HEK293 (cell line): ENCODE results near the gene TCF7L2.

Experiments used
- GLIS2 ChIP-seq: fragments of 450-650 bp; formaldehyde crosslinking; IDR thresholded peaks from 2 replicates; pipeline ENCODE4 v1.5.1; 2016; ENCODE audit warnings: missing biosample characterization, missing genetic modification characterization
- KLF9 ChIP-seq: fragments of 450-650 bp; formaldehyde crosslinking; IDR thresholded peaks from 2 replicates; pipeline ENCODE4 v1.5.1; 2016; ENCODE audit warnings: missing biosample characterization, missing genetic modification characterization, low read depth
- MEIS1 ChIP-seq: sonication (generic); formaldehyde crosslinking; IDR thresholded peaks from 2 replicates; pipeline ENCODE4 v1.8.1; 2022; ENCODE audit warnings: missing genetic modification reagents, mild to moderate bottlenecking, borderline replicate concordance
- MZF1 ChIP-seq: fragments of 450-650 bp; formaldehyde crosslinking; IDR thresholded peaks from 2 replicates; pipeline ENCODE4 v1.5.1; 2017; ENCODE audit warnings: missing biosample characterization, missing genetic modification characterization, borderline replicate concordance
- OSR2 ChIP-seq: fragments of 450-650 bp; formaldehyde crosslinking; IDR thresholded peaks from 2 replicates; pipeline ENCODE4 v1.5.1; 2016; ENCODE audit warnings: missing biosample characterization, missing genetic modification characterization
- SCRT1 ChIP-seq: fragments of 450-650 bp; formaldehyde crosslinking; IDR thresholded peaks from 2 replicates; pipeline ENCODE4 v1.5.1; 2016; ENCODE audit warnings: missing biosample characterization, missing genetic modification characterization, borderline replicate concordance
- ZBTB48 ChIP-seq: fragments of 450-650 bp; formaldehyde crosslinking; IDR thresholded peaks from 2 replicates; pipeline ENCODE4 v1.5.1; 2016; ENCODE audit warnings: missing biosample characterization, missing genetic modification characterization
- ZFP69B ChIP-seq: fragments of 450-650 bp; formaldehyde crosslinking; IDR thresholded peaks from 2 replicates; pipeline ENCODE4 v1.5.1; 2016; ENCODE audit warnings: missing biosample characterization, missing genetic modification characterization
- ZNF121 ChIP-seq: fragments of 450-650 bp; formaldehyde crosslinking; IDR thresholded peaks from 2 replicates; pipeline ENCODE4 v1.5.1; 2016; ENCODE audit warnings: missing biosample characterization, missing genetic modification characterization
- ZNF133 ChIP-seq: fragments of 450-650 bp; formaldehyde crosslinking; IDR thresholded peaks from 2 replicates; pipeline ENCODE4 v1.5.1; 2016; ENCODE audit warnings: missing biosample characterization, missing genetic modification characterization
- ZNF24 ChIP-seq: fragments of 450-650 bp; formaldehyde crosslinking; IDR thresholded peaks from 2 replicates; pipeline ENCODE4 v1.5.1; 2016; ENCODE audit warnings: missing biosample characterization, missing genetic modification characterization
- ZNF292 ChIP-seq: fragments of 450-650 bp; formaldehyde crosslinking; IDR thresholded peaks from 2 replicates; pipeline ENCODE4 v1.5.1; 2016; ENCODE audit warnings: low read depth, missing biosample characterization, missing genetic modification characterization, borderline replicate concordance
- ZNF311 ChIP-seq: fragments of 450-650 bp; formaldehyde crosslinking; IDR thresholded peaks from 2 replicates; pipeline ENCODE4 v1.5.1; 2017; ENCODE audit warnings: missing biosample characterization, missing genetic modification characterization, borderline replicate concordance
- ZNF561 ChIP-seq: fragments of 450-650 bp; IDR thresholded peaks from 2 replicates; pipeline ENCODE4 v1.5.1; 2018; ENCODE audit warnings: missing biosample characterization, missing genetic modification characterization, borderline replicate concordance
- ZNF623 ChIP-seq: fragments of 450-650 bp; formaldehyde crosslinking; IDR thresholded peaks from 2 replicates; pipeline ENCODE4 v1.5.1; 2016; ENCODE audit warnings: missing biosample characterization, missing genetic modification characterization
- ZNF658 ChIP-seq: fragments of 450-650 bp; formaldehyde crosslinking; IDR thresholded peaks from 2 replicates; pipeline ENCODE4; 2016; ENCODE audit warnings: missing biosample characterization, missing genetic modification characterization
- ZXDB ChIP-seq: fragments of 450-650 bp; formaldehyde crosslinking; IDR thresholded peaks from 2 replicates; pipeline ENCODE4 v1.5.1; 2016; ENCODE audit warnings: missing biosample characterization, missing genetic modification characterization
- TF ChIP-seq, protein P1 (sequence below): fragments of 450-650 bp; formaldehyde crosslinking; IDR thresholded peaks from 2 replicates; pipeline ENCODE4 v1.5.1; 2017; ENCODE audit warnings: missing biosample characterization, missing genetic modification characterization
- TF ChIP-seq, protein P2 (sequence below): fragments of 450-650 bp; IDR thresholded peaks from 2 replicates; pipeline ENCODE4 v1.5.1; 2018; ENCODE audit warnings: missing biosample characterization, missing genetic modification characterization
- TF ChIP-seq, protein P3 (sequence below): fragments of 450-650 bp; formaldehyde crosslinking; IDR thresholded peaks from 2 replicates; pipeline ENCODE4 v1.5.1; 2016; ENCODE audit warnings: missing biosample characterization, missing genetic modification characterization
- TF ChIP-seq, protein P4 (sequence below): fragments of 450-650 bp; formaldehyde crosslinking; IDR thresholded peaks from 2 replicates; pipeline ENCODE4 v1.5.1; 2016; ENCODE audit warnings: missing biosample characterization, missing genetic modification characterization
- TF ChIP-seq, protein P5 (sequence below): fragments of 450-650 bp; formaldehyde crosslinking; IDR thresholded peaks from 2 replicates; pipeline ENCODE4 v1.5.1; 2016; ENCODE audit warnings: missing biosample characterization, missing genetic modification characterization, low read depth
- TF ChIP-seq, protein P6 (sequence below): fragments of 450-650 bp; formaldehyde crosslinking; IDR thresholded peaks from 2 replicates; pipeline ENCODE4 v1.5.1; 2016; ENCODE audit warnings: missing biosample characterization, missing genetic modification characterization
- TF ChIP-seq, protein P7 (sequence below): IDR thresholded peaks from 2 replicates; pipeline ENCODE4 v1.6.1; 2011; ENCODE audit warnings: mild to moderate bottlenecking, low read depth, low read length, borderline replicate concordance

Gene TCF7L2

DNA sequence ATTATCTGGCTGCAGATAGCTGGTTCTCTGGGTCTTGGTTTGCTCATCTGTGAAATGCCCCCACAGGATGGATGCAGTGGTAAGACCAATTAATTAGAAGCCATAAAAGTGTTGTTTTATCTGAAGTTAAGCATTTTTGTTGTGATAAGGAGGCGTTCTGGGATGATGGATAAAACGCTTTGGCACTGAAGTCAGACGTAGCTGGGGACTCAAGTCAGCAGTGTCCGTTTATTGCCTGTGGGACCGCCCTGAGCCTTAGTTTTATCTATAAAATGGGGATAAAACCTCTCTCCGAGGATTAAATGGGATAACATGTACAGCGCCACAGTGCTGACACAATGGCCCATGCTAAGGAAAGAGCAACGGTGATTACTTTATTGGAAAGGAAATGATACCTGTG, 34.7 kb downstream of the TCF7L2 start (continued):
- peak; percentile 78; the same call in 1 of the 2 replicates for TF ChIP-seq ZNF121 (tag by site-specific recombination)
- no peak for TF ChIP-seq ZNF311 (tag by site-specific recombination)
- TF ChIP-seq ZNF561, result no peak
- TF ChIP-seq ZNF623 (tag by site-specific recombination), result no peak
- TF ChIP-seq, protein P1, sequence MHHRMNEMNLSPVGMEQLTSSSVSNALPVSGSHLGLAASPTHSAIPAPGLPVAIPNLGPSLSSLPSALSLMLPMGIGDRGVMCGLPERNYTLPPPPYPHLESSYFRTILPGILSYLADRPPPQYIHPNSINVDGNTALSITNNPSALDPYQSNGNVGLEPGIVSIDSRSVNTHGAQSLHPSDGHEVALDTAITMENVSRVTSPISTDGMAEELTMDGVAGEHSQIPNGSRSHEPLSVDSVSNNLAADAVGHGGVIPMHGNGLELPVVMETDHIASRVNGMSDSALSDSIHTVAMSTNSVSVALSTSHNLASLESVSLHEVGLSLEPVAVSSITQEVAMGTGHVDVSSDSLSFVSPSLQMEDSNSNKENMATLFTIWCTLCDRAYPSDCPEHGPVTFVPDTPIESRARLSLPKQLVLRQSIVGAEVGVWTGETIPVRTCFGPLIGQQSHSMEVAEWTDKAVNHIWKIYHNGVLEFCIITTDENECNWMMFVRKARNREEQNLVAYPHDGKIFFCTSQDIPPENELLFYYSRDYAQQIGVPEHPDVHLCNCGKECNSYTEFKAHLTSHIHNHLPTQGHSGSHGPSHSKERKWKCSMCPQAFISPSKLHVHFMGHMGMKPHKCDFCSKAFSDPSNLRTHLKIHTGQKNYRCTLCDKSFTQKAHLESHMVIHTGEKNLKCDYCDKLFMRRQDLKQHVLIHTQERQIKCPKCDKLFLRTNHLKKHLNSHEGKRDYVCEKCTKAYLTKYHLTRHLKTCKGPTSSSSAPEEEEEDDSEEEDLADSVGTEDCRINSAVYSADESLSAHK (tag by site-specific recombination), result 0 out of 2 replicates have a peak, but pooled peaks have one; percentile 32
- peak; percentile 45; the same call in 1 of the 2 replicates for TF ChIP-seq ZBTB48 (tag by site-specific recombination)
- TF ChIP-seq, protein P2, sequence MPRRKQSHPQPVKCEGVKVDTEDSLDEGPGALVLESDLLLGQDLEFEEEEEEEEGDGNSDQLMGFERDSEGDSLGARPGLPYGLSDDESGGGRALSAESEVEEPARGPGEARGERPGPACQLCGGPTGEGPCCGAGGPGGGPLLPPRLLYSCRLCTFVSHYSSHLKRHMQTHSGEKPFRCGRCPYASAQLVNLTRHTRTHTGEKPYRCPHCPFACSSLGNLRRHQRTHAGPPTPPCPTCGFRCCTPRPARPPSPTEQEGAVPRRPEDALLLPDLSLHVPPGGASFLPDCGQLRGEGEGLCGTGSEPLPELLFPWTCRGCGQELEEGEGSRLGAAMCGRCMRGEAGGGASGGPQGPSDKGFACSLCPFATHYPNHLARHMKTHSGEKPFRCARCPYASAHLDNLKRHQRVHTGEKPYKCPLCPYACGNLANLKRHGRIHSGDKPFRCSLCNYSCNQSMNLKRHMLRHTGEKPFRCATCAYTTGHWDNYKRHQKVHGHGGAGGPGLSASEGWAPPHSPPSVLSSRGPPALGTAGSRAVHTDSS (tag by site-specific recombination), result peak; percentile 38; the same call in 1 of the 2 replicates
- no peak for TF ChIP-seq ZNF658 (tag by site-specific recombination)
- TF ChIP-seq, protein P3, sequence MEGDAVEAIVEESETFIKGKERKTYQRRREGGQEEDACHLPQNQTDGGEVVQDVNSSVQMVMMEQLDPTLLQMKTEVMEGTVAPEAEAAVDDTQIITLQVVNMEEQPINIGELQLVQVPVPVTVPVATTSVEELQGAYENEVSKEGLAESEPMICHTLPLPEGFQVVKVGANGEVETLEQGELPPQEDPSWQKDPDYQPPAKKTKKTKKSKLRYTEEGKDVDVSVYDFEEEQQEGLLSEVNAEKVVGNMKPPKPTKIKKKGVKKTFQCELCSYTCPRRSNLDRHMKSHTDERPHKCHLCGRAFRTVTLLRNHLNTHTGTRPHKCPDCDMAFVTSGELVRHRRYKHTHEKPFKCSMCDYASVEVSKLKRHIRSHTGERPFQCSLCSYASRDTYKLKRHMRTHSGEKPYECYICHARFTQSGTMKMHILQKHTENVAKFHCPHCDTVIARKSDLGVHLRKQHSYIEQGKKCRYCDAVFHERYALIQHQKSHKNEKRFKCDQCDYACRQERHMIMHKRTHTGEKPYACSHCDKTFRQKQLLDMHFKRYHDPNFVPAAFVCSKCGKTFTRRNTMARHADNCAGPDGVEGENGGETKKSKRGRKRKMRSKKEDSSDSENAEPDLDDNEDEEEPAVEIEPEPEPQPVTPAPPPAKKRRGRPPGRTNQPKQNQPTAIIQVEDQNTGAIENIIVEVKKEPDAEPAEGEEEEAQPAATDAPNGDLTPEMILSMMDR (tag by site-specific recombination), result no peak
- TF ChIP-seq KLF9, result no peak
- TF ChIP-seq GLIS2, result 0 out of 2 replicates have a peak, but pooled peaks have one; percentile 25
- TF ChIP-seq, protein P4, sequence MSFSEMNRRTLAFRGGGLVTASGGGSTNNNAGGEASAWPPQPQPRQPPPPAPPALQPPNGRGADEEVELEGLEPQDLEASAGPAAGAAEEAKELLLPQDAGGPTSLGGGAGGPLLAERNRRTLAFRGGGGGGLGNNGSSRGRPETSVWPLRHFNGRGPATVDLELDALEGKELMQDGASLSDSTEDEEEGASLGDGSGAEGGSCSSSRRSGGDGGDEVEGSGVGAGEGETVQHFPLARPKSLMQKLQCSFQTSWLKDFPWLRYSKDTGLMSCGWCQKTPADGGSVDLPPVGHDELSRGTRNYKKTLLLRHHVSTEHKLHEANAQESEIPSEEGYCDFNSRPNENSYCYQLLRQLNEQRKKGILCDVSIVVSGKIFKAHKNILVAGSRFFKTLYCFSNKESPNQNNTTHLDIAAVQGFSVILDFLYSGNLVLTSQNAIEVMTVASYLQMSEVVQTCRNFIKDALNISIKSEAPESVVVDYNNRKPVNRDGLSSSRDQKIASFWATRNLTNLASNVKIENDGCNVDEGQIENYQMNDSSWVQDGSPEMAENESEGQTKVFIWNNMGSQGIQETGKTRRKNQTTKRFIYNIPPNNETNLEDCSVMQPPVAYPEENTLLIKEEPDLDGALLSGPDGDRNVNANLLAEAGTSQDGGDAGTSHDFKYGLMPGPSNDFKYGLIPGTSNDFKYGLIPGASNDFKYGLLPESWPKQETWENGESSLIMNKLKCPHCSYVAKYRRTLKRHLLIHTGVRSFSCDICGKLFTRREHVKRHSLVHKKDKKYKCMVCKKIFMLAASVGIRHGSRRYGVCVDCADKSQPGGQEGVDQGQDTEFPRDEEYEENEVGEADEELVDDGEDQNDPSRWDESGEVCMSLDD (tag by site-specific recombination), result no peak
- no peak for TF ChIP-seq ZNF133 (tag by site-specific recombination)
- TF ChIP-seq, protein P5, sequence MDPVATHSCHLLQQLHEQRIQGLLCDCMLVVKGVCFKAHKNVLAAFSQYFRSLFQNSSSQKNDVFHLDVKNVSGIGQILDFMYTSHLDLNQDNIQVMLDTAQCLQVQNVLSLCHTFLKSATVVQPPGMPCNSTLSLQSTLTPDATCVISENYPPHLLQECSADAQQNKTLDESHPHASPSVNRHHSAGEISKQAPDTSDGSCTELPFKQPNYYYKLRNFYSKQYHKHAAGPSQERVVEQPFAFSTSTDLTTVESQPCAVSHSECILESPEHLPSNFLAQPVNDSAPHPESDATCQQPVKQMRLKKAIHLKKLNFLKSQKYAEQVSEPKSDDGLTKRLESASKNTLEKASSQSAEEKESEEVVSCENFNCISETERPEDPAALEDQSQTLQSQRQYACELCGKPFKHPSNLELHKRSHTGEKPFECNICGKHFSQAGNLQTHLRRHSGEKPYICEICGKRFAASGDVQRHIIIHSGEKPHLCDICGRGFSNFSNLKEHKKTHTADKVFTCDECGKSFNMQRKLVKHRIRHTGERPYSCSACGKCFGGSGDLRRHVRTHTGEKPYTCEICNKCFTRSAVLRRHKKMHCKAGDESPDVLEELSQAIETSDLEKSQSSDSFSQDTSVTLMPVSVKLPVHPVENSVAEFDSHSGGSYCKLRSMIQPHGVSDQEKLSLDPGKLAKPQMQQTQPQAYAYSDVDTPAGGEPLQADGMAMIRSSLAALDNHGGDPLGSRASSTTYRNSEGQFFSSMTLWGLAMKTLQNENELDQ (tag by site-specific recombination), result no peak
- TF ChIP-seq ZNF24, result 0 out of 2 replicates have a peak, but pooled peaks have one; percentile 43
- TF ChIP-seq, protein P6, sequence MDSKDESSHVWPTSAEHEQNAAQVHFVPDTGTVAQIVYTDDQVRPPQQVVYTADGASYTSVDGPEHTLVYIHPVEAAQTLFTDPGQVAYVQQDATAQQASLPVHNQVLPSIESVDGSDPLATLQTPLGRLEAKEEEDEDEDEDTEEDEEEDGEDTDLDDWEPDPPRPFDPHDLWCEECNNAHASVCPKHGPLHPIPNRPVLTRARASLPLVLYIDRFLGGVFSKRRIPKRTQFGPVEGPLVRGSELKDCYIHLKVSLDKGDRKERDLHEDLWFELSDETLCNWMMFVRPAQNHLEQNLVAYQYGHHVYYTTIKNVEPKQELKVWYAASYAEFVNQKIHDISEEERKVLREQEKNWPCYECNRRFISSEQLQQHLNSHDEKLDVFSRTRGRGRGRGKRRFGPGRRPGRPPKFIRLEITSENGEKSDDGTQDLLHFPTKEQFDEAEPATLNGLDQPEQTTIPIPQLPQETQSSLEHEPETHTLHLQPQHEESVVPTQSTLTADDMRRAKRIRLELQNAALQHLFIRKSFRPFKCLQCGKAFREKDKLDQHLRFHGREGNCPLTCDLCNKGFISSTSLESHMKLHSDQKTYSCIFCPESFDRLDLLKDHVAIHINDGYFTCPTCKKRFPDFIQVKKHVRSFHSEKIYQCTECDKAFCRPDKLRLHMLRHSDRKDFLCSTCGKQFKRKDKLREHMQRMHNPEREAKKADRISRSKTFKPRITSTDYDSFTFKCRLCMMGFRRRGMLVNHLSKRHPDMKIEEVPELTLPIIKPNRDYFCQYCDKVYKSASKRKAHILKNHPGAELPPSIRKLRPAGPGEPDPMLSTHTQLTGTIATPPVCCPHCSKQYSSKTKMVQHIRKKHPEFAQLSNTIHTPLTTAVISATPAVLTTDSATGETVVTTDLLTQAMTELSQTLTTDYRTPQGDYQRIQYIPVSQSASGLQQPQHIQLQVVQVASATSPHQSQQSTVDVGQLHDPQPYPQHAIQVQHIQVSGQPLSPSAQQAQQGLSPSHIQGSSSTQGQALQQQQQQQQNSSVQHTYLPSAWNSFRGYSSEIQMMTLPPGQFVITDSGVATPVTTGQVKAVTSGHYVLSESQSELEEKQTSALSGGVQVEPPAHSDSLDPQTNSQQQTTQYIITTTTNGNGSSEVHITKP (tag by site-specific recombination), result 0 out of 2 replicates have a peak, but pooled peaks have one; percentile 38
- no peak for TF ChIP-seq MEIS1 (CRISPR knock-in tag)
- TF ChIP-seq, protein P7, sequence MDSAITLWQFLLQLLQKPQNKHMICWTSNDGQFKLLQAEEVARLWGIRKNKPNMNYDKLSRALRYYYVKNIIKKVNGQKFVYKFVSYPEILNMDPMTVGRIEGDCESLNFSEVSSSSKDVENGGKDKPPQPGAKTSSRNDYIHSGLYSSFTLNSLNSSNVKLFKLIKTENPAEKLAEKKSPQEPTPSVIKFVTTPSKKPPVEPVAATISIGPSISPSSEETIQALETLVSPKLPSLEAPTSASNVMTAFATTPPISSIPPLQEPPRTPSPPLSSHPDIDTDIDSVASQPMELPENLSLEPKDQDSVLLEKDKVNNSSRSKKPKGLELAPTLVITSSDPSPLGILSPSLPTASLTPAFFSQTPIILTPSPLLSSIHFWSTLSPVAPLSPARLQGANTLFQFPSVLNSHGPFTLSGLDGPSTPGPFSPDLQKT, result no peak
- peak; percentile 83 for TF ChIP-seq ZXDB (tag by site-specific recombination)
- TF ChIP-seq ZFP69B (tag by site-specific recombination), result peak; percentile 34; the same call in 1 of the 2 replicates
- TF ChIP-seq ZNF292, result no peak
- TF ChIP-seq MZF1 (tag by site-specific recombination), result peak; percentile 80; the same call in 1 of the 2 replicates
- peak; percentile 79 for TF ChIP-seq OSR2
- 0 out of 2 replicates have a peak, but pooled peaks have one; percentile 27 for TF ChIP-seq SCRT1 (tag by site-specific recombination)
